H9 (cell line): ENCODE measurements around the gene SLC1A5. TPM values are rescaled to one million over a fixed set of nuclear protein-coding genes. Genes with fewer than 3 reads are reported as not detected.

Experiments
- DNase-seq: peaks from one replicate; pipeline ENCODE4 v3.0.0-alpha.2; 2017
- H2AFZ ChIP-seq: one replicate; pipeline ENCODE4 v1.6.1; 2013; ENCODE audit warnings: mild to moderate bottlenecking, low read length, control low read depth, moderate library complexity
- H2AK5ac ChIP-seq: 2 replicates; pipeline ENCODE4 v1.6.1; 2013; ENCODE audit warnings: low read length, control low read depth, mixed read lengths; ENCODE audit not compliant: insufficient read length
- H2BK120ac ChIP-seq: one replicate; pipeline ENCODE4 v1.6.1; 2013; ENCODE audit warnings: low read depth, mild to moderate bottlenecking, low read length, control low read depth, inconsistent platforms; ENCODE audit not compliant: poor library complexity, severe bottlenecking
- H2BK12ac ChIP-seq: 2 replicates; pipeline ENCODE4 v1.6.1; 2013; ENCODE audit warnings: low read length, control low read depth, mixed read lengths, low read depth; ENCODE audit not compliant: insufficient read length
- H2BK15ac ChIP-seq: 2 replicates; pipeline ENCODE4 v1.6.1; 2013; ENCODE audit warnings: low read depth, low read length, control low read depth
- H2BK20ac ChIP-seq: one replicate; pipeline ENCODE4 v1.6.1; 2013; ENCODE audit warnings: low read depth, mild to moderate bottlenecking, low read length, control low read depth, inconsistent platforms; ENCODE audit not compliant: poor library complexity, severe bottlenecking
- H2BK5ac ChIP-seq: 2 replicates; pipeline ENCODE4 v1.6.1; 2013; ENCODE audit warnings: low read length, control low read depth, mixed read lengths; ENCODE audit not compliant: insufficient read length
- H3K14ac ChIP-seq: 2 replicates; pipeline ENCODE4 v1.6.1; 2013; ENCODE audit warnings: low read length, control low read depth; ENCODE audit not compliant: insufficient read depth
- H3K18ac ChIP-seq: 2 replicates; pipeline ENCODE4 v1.6.1; 2013; ENCODE audit warnings: low read depth, mild to moderate bottlenecking, mixed read lengths, low read length, control low read depth; ENCODE audit not compliant: insufficient read length
- H3K23ac ChIP-seq: 2 replicates; pipeline ENCODE4 v1.6.1; 2013; ENCODE audit warnings: low read length, control low read depth, mixed read lengths, low read depth; ENCODE audit not compliant: insufficient read length
- H3K23me2 ChIP-seq: 2 replicates; pipeline ENCODE4 v1.6.1; 2013; ENCODE audit warnings: low read depth, mild to moderate bottlenecking, mixed read lengths, low read length, control low read depth; ENCODE audit not compliant: insufficient read length, poor library complexity, severe bottlenecking
- H3K27ac ChIP-seq: 2 replicates; pipeline ENCODE4 v1.5.1; 2013; ENCODE audit warnings: low read length, control low read depth, mixed read lengths, low read depth; ENCODE audit not compliant: insufficient read length
- H3K27me3 ChIP-seq: 2 replicates; pipeline ENCODE4 v1.6.1; 2013; ENCODE audit warnings: low read length, control low read depth, inconsistent platforms; ENCODE audit not compliant: insufficient read depth
- H3K4ac ChIP-seq: 2 replicates; pipeline ENCODE4 v1.6.1; 2013; ENCODE audit warnings: low read depth, mild to moderate bottlenecking, control low read depth, inconsistent platforms, low read length, moderate library complexity
- H3K4me1 ChIP-seq: 2 replicates; pipeline ENCODE4 v1.6.1; 2013; ENCODE audit warnings: low read length, control low read depth, inconsistent platforms; ENCODE audit not compliant: insufficient read depth
- H3K4me2 ChIP-seq: 2 replicates; pipeline ENCODE4 v1.6.1; 2013; ENCODE audit warnings: low read length, control low read depth, mixed read lengths; ENCODE audit not compliant: insufficient read length, insufficient read depth
- H3K56ac ChIP-seq: 2 replicates; pipeline ENCODE4 v1.6.1; 2013; ENCODE audit warnings: low read depth, mild to moderate bottlenecking, mixed read lengths, low read length, control low read depth; ENCODE audit not compliant: insufficient read length
- H3K79me1 ChIP-seq: 2 replicates; pipeline ENCODE4 v1.6.1; 2013; ENCODE audit warnings: low read depth, mild to moderate bottlenecking, moderate library complexity, low read length, control low read depth, inconsistent platforms; ENCODE audit not compliant: insufficient read depth, poor library complexity, severe bottlenecking
- H3K79me2 ChIP-seq: 2 replicates; pipeline ENCODE4 v1.6.1; 2013; ENCODE audit warnings: low read length, control low read depth, inconsistent platforms; ENCODE audit not compliant: insufficient read depth
- H3K9ac ChIP-seq: 2 replicates; pipeline ENCODE4 v1.6.1; 2013; ENCODE audit warnings: low read length, control low read depth, mixed read lengths; ENCODE audit not compliant: insufficient read length; ENCODE audit errors: extremely low read depth
- H3K9me3 ChIP-seq: one replicate; pipeline ENCODE4 v1.6.1; 2013; ENCODE audit warnings: low read depth, low read length, inconsistent platforms; ENCODE audit not compliant: control insufficient read depth
- H3T11ph ChIP-seq: one replicate; pipeline ENCODE4 v1.6.1; 2013; ENCODE audit warnings: mild to moderate bottlenecking, low read length, control low read depth, inconsistent platforms
- H4K20me1 ChIP-seq: one replicate; pipeline ENCODE4 v1.6.1; 2013; ENCODE audit not compliant: control insufficient read depth, insufficient read length, insufficient read depth
- H4K5ac ChIP-seq: 2 replicates; pipeline ENCODE4 v1.6.1; 2013; ENCODE audit warnings: low read depth, mild to moderate bottlenecking, mixed read lengths, low read length, control low read depth; ENCODE audit not compliant: insufficient read length
- H4K8ac ChIP-seq: replicated peaks from 2 replicates; pipeline ENCODE4 v1.6.1; 2013; ENCODE audit warnings: low read length, control low read depth, mixed read lengths, low read depth; ENCODE audit not compliant: insufficient read length
- H4K91ac ChIP-seq: 2 replicates; pipeline ENCODE4 v1.6.1; 2013; ENCODE audit warnings: low read depth, mild to moderate bottlenecking, moderate library complexity, mixed read lengths, low read length, control low read depth; ENCODE audit not compliant: insufficient read length
- H3K27ac Mint-ChIP-seq, 3 experiments: 2 replicates in 2 of 3; 3 replicates in 1 of 3; pipeline ENCODE4 v1.8.0; 2020 to 2021; ENCODE audit warnings: mixed read lengths in 3 of 3, mild to moderate bottlenecking in 1 of 3, moderate library complexity in 1 of 3
- H3K27me3 Mint-ChIP-seq: 2 replicates; pipeline ENCODE4 v1.8.0; 2021; ENCODE audit warnings: low read depth, mild to moderate bottlenecking, moderate library complexity, mixed read lengths
- H3K36me3 Mint-ChIP-seq, 3 experiments: 2 replicates in 2 of 3; 3 replicates in 1 of 3; pipeline ENCODE4 v1.8.0; 2020 to 2021; ENCODE audit warnings: low read depth in 3 of 3, mixed read lengths in 3 of 3; ENCODE audit not compliant: insufficient read depth in 1 of 3
- H3K4me1 Mint-ChIP-seq, 2 experiments: 2 replicates each; pipeline ENCODE4 v1.8.0; 2020; ENCODE audit warnings: mixed read lengths in 2 of 2
- H3K4me3 Mint-ChIP-seq, 2 experiments: 2 replicates in 1 of 2; 3 replicates in 1 of 2; pipeline ENCODE4 v1.8.0; 2020 to 2021; ENCODE audit warnings: mild to moderate bottlenecking in 2 of 2, mixed read lengths in 2 of 2, moderate library complexity in 1 of 2
- H3K9me3 Mint-ChIP-seq, 2 experiments: 2 replicates in 1 of 2; 3 replicates in 1 of 2; pipeline ENCODE4 v1.8.0; 2020; ENCODE audit warnings: mild to moderate bottlenecking in 2 of 2, mixed read lengths in 2 of 2, moderate library complexity in 1 of 2
- WGBS: extraction: QIAGEN DNeasy Blood & Tissue Kit; methylation state at CpG from one replicate; pipeline ENCODE4 v1.1.7; 2013; ENCODE audit warnings: missing lambda C conversion rate, low lambda C conversion rate, mixed read lengths; ENCODE audit not compliant: insufficient read length; ENCODE audit errors: extremely low coverage; 5-methylcytosine and 5-hydroxymethylcytosine counted together
- total RNA-seq: library from RNA; stranded (reverse); gene quantifications from 2 replicates; pipeline ENCODE4 v1.2.1, GENCODE V29; 2021
- TF ChIP-seq, protein P1 (sequence below): fragments of 200-600 bp; sonication (generic); conservative IDR thresholded peaks from 3 replicates; pipeline ENCODE4 v1.8.0; 2021; ENCODE audit warnings: antibody characterized with exemption, mild to moderate bottlenecking

The SLC1A5 gene
- total RNA-seq, 1 experiment from 2014 or later, result 258 TPM

DNA sequence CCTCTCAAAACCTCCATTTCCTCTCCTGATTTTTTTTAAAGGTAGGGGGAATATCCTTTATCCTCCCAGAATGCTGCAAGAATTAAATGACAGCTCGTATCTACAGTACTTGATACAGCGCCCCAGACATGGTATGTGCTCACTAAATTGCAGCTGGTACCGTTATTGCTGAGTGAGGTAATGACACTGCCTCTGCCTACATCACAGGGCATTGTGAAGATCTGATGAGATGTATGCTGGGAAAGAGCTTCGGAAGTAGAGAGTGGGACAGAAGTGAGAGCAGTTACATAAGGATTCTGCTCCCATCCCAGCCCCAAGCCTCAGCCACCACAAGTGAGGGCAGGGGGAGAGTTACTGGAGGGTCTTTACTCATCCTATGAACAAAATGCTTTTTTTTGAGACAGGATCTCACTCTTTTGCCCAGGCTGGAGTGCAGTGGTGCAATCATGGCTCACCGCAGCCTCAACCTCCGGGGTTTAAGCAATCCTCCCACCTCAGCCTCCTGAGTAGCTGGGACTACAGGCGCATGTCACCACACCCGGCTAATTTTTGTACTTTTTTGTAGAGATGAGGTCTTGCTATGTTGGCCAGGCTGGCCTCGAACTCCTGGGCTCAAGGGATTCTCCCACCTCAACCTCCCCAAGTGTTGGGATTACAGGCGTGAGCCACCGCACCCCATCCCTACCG lies 44.2 kb downstream of the SLC1A5 start:
- Histone ChIP-seq H4K20me1 (no peaks in the 10 kb centered on the region), H3K27ac (no peak overlapping the region), H4K91ac (no peak overlapping the region), H3K23ac (no peak overlapping the region), H2BK20ac (no peak overlapping the region), H3T11ph (no peak overlapping the region), H2AFZ (no peak overlapping the region), H3K27me3 (no peaks in the 10 kb centered on the region), H3K79me1 (peaks cover 3% of the 10 kb centered on the region), H2BK12ac (no peak overlapping the region), H3K9ac (peak overlapping the region; percentile 41), H3K23me2 (peaks cover 12% of the 10 kb centered on the region), H2AK5ac (no peak overlapping the region), H3K4me2 (peak overlapping the region; percentile 62), H4K5ac (no peak overlapping the region), H3K79me2 (peaks cover 50% of the 10 kb centered on the region), H3K4me1 (peaks cover 3% of the 10 kb centered on the region; the same call in 1 of the 2 replicates), H4K8ac (no peak overlapping the region), H3K56ac (no peak overlapping the region), H2BK120ac (no peak overlapping the region), H3K18ac (no peak overlapping the region), H3K9me3 (no peaks in the 10 kb centered on the region), H3K4ac (no peak overlapping the region), H2BK5ac (no peak overlapping the region), H3K14ac (no peak overlapping the region), H2BK15ac (no peak overlapping the region)
- H3K4me1 Mint-ChIP-seq, result peaks cover 45 to 56% of the 10 kb centered on the region in 2 experiments
- no peaks in the 10 kb centered on the region; the same call in 1 of the 2 replicates for H3K27me3 Mint-ChIP-seq
- TF ChIP-seq, protein P1, sequence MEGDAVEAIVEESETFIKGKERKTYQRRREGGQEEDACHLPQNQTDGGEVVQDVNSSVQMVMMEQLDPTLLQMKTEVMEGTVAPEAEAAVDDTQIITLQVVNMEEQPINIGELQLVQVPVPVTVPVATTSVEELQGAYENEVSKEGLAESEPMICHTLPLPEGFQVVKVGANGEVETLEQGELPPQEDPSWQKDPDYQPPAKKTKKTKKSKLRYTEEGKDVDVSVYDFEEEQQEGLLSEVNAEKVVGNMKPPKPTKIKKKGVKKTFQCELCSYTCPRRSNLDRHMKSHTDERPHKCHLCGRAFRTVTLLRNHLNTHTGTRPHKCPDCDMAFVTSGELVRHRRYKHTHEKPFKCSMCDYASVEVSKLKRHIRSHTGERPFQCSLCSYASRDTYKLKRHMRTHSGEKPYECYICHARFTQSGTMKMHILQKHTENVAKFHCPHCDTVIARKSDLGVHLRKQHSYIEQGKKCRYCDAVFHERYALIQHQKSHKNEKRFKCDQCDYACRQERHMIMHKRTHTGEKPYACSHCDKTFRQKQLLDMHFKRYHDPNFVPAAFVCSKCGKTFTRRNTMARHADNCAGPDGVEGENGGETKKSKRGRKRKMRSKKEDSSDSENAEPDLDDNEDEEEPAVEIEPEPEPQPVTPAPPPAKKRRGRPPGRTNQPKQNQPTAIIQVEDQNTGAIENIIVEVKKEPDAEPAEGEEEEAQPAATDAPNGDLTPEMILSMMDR, result no peak
- no peaks in the 10 kb centered on the region for H3K9me3 Mint-ChIP-seq
- DNase-seq, result no peak
- H3K36me3 Mint-ChIP-seq, result peaks cover 5 to 50% (median 34%) of the 10 kb centered on the region in 3 experiments; a peak in 6 of 7 replicates
- H3K27ac Mint-ChIP-seq, result peak overlapping the region in 1 of 3 experiments; percentile 18; a peak in 2 of 7 replicates
- no CpG with 5 or more reads among the region's 12 CpGs for WGBS
- H3K4me3 Mint-ChIP-seq, result peak overlapping the region; percentile 97 to 99
